HCT116 (cell line): ENCODE results near the gene WSB1.
"Not testable (repeated sequence)": the region's sequence is repeated elsewhere in the genome, so short reads cannot be mapped to it uniquely, and the experiment has no call there.

Source experiments
- CTCF ChIP-seq, 3 experiments: fragments of 200-600 bp in 1 of 3; sonication (generic) in 1 of 3; IDR thresholded peaks in 2 of 3; conservative IDR thresholded peaks in 1 of 3; 2 replicates each; pipeline ENCODE4 v1.5.1; 2012 to 2017; ENCODE audit warnings: low read depth in 2 of 3, low read length in 2 of 3, antibody characterized with exemption in 1 of 3, borderline replicate concordance in 1 of 3, control low read depth in 1 of 3, mild to moderate bottlenecking in 1 of 3, mixed read lengths in 1 of 3, mixed run types in 1 of 3, moderate library complexity in 1 of 3; ENCODE audit not compliant: insufficient read depth in 1 of 3
- JUND ChIP-seq: IDR thresholded peaks from 2 replicates; pipeline ENCODE4 v1.6.1; 2012
- MAX ChIP-seq: IDR thresholded peaks from 2 replicates; pipeline ENCODE4 v1.6.1; 2012
- POLR2A ChIP-seq: IDR thresholded peaks from 2 replicates; pipeline ENCODE4 v1.7.0; 2011; ENCODE audit warnings: borderline replicate concordance; ENCODE audit not compliant: insufficient read depth, insufficient read length; ENCODE audit errors: extremely low read depth
- REST ChIP-seq: IDR thresholded peaks from 2 replicates; pipeline ENCODE4 v1.6.1; 2012; ENCODE audit warnings: low read depth
- SIN3A ChIP-seq: IDR thresholded peaks from 2 replicates; pipeline ENCODE4 v1.6.1; 2012; ENCODE audit warnings: low read depth

- TF ChIP-seq POLR2A; CTCF (IDR thresholded peaks at IDR 0.05 in 2 of 3, conservative IDR thresholded peaks at IDR 0.05 in 1 of 3; ENCODE audit: borderline replicate concordance in 1 of 3, insufficient read depth in 1 of 3, low read depth in 2 of 3, low read length in 2 of 3); SIN3A; MAX; JUND; REST: not testable (repeated sequence)
Measured at GRCh38 chr17:27254802-27255201, 39.1 kb upstream of the WSB1 start.
